GM23338 (cell line): ENCODE results near the gene CTNND2. TPM values are rescaled to one million over a fixed set of nuclear protein-coding genes. Genes with fewer than 3 reads are reported as not detected.

Experiments
- ATAC-seq: fragments of 200-7000 bp; cut with Tn5 transposase; 3 replicates; pipeline ENCODE4 v1.9.1; 2020
- DNase-seq: peaks from one replicate; pipeline ENCODE4 v3.0.0-alpha.2; 2015; ENCODE audit warnings: low spot score
- H2AFZ ChIP-seq: fragments of 200-600 bp; sonication (generic); 2 replicates; pipeline ENCODE4 v1.8.0; 2016; ENCODE audit warnings: antibody characterized with exemption, mild to moderate bottlenecking, moderate library complexity
- H3F3A ChIP-seq: fragments of 200-600 bp; sonication (generic); replicated peaks from 2 replicates; pipeline ENCODE4 v1.8.0; 2017; ENCODE audit warnings: antibody characterized with exemption, mixed run types, low read depth
- H3K27ac ChIP-seq: fragments of 200-600 bp; sonication (generic); 2 replicates; pipeline ENCODE4 v1.6.1; 2016; ENCODE audit warnings: low read depth
- H3K27me3 ChIP-seq: fragments of 200-600 bp; sonication (generic); 2 replicates; pipeline ENCODE4 v1.8.0; 2016; ENCODE audit warnings: mild to moderate bottlenecking, mixed run types, moderate library complexity; ENCODE audit not compliant: insufficient read depth
- H3K36me3 ChIP-seq: fragments of 200-600 bp; sonication (generic); 2 replicates; pipeline ENCODE4 v1.8.0; 2016; ENCODE audit warnings: mild to moderate bottlenecking; ENCODE audit not compliant: insufficient read depth
- H3K4me1 ChIP-seq: fragments of 200-600 bp; sonication (generic); 2 replicates; pipeline ENCODE4 v1.8.0; 2016; ENCODE audit warnings: mild to moderate bottlenecking, moderate library complexity; ENCODE audit not compliant: insufficient read depth
- H3K4me2 ChIP-seq: fragments of 200-600 bp; sonication (generic); 2 replicates; pipeline ENCODE4 v1.7.1; 2017; ENCODE audit warnings: mixed run types
- H3K4me3 ChIP-seq: fragments of 200-600 bp; sonication (generic); 2 replicates; pipeline ENCODE4 v1.6.1; 2016; ENCODE audit warnings: mixed run types
- H3K79me2 ChIP-seq: fragments of 200-600 bp; sonication (generic); replicated peaks from 2 replicates; pipeline ENCODE4 v1.8.0; 2017; ENCODE audit warnings: mild to moderate bottlenecking; ENCODE audit not compliant: insufficient read depth
- H3K9me2 ChIP-seq: fragments of 200-600 bp; sonication (generic); 2 replicates; pipeline ENCODE4 v1.8.0; 2017; ENCODE audit not compliant: insufficient read depth
- H4K20me1 ChIP-seq: fragments of 200-600 bp; sonication (generic); replicated peaks from 2 replicates; pipeline ENCODE4 v1.8.0; 2017; ENCODE audit warnings: mild to moderate bottlenecking; ENCODE audit not compliant: insufficient read depth
- H3K27ac Mint-ChIP-seq: 2 replicates; pipeline ENCODE4 v1.8.0; 2020; ENCODE audit warnings: inconsistent platforms, mild to moderate bottlenecking, moderate library complexity, mixed read lengths
- H3K27me3 Mint-ChIP-seq: 3 replicates; pipeline ENCODE4 v1.8.0; 2022; ENCODE audit warnings: low read depth, mild to moderate bottlenecking, moderate library complexity, mixed read lengths, inconsistent platforms; ENCODE audit not compliant: insufficient read depth, poor library complexity
- H3K36me3 Mint-ChIP-seq: 3 replicates; pipeline ENCODE4 v1.8.0; 2021; ENCODE audit warnings: low read depth, mild to moderate bottlenecking, inconsistent platforms, moderate library complexity, mixed read lengths
- H3K4me1 Mint-ChIP-seq: 3 replicates; pipeline ENCODE4 v1.8.0; 2020; ENCODE audit warnings: mild to moderate bottlenecking, inconsistent platforms, mixed read lengths
- H3K4me3 Mint-ChIP-seq: 3 replicates; pipeline ENCODE4 v1.8.0; 2021; ENCODE audit warnings: moderate library complexity, mild to moderate bottlenecking, inconsistent platforms, mixed read lengths
- H3K9me3 Mint-ChIP-seq: 3 replicates; pipeline ENCODE4 v1.8.0; 2020; ENCODE audit warnings: moderate library complexity, mild to moderate bottlenecking, inconsistent platforms, mixed read lengths
- CREB1 ChIP-seq: fragments of 250-450 bp; sonication (Bioruptor Pico); IDR thresholded peaks from 2 replicates; pipeline ENCODE4 v1.5.0; 2020; ENCODE audit warnings: low read depth, mild to moderate bottlenecking, moderate library complexity
- EZH2 ChIP-seq: fragments of 200-600 bp; sonication (generic); IDR thresholded peaks from one replicate; pipeline ENCODE4 v1.8.0; 2017; ENCODE audit warnings: antibody characterized with exemption, mild to moderate bottlenecking, low read depth; ENCODE audit not compliant: unreplicated experiment
- NANOG ChIP-seq: IDR thresholded peaks from 2 replicates; pipeline ENCODE4 v1.6.1; 2016; ENCODE audit warnings: antibody characterized with exemption, borderline replicate concordance
- POLR2AphosphoS5 ChIP-seq: IDR thresholded peaks from 2 replicates; pipeline ENCODE4 v1.6.1; 2016; ENCODE audit warnings: antibody characterized with exemption, low read depth
- STAT1 ChIP-seq: IDR thresholded peaks from one replicate; pipeline ENCODE4 v1.6.1; 2016; ENCODE audit warnings: antibody characterized with exemption; ENCODE audit not compliant: unreplicated experiment
- ZNF114 ChIP-seq: fragments of 250-450 bp; sonication (Bioruptor Pico); IDR thresholded peaks from 2 replicates; pipeline ENCODE4 v1.5.0; 2020; ENCODE audit warnings: mild to moderate bottlenecking, moderate library complexity
- polyA plus RNA-seq: library from polyadenylated mRNA; unstranded; fragments of >200 nt; fragmentation: Nextera tagmentation; extraction: Ambion mirVana; gene quantifications from 2 replicates; pipeline ENCODE4 v1.2.1, GENCODE V29; 2016
- total RNA-seq: library from RNA; depleted of rRNA; stranded (reverse); fragments of >200 nt; shearing (Covaris generic); gene quantifications from 2 replicates; pipeline ENCODE4 v1.2.3, GENCODE V29; 2014
- TF ChIP-seq, protein P1 (sequence below): IDR thresholded peaks from one replicate; pipeline ENCODE4 v1.6.1; 2018; ENCODE audit warnings: antibody characterized with exemption; ENCODE audit not compliant: unreplicated experiment
- TF ChIP-seq, protein P2 (sequence below): fragments of 250-450 bp; sonication (Bioruptor Pico); IDR thresholded peaks from 2 replicates; pipeline ENCODE4 v1.5.0; 2020; ENCODE audit warnings: mild to moderate bottlenecking, moderate library complexity
- TF ChIP-seq, protein P3 (sequence below): IDR thresholded peaks from 2 replicates; pipeline ENCODE4 v1.6.1; 2016; ENCODE audit warnings: antibody characterized with exemption

CTNND2 gene
- total and polyA plus RNA-seq, 2 experiments from 2014 or later, result 5.1 to 7.0 TPM

DNA sequence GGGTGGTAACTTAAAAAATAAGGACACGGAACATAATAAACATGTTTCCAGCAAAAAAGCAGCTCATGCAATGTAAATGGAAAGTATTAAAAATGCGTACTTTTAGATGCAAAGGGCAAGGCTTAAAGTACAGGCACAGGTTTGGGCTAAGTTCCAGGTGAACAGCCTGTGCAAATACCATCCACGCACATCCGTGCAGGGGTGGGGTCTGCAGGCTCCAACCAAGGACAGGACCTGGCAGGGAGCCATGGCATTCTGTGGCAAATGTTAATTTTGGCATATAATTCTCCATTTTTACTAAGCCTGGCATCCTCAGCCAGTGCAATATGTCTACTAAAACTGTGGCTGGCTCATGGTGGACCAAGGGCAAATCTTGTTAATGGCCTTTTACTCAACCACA is 777.4 kb downstream of the CTNND2 start:
- Mint-ChIP-seq H3K9me3 (no peaks in the 10 kb centered on the region), H3K4me3 (no peak overlapping the region), H3K36me3 (no peaks in the 10 kb centered on the region), H3K27ac (no peak overlapping the region), H3K4me1 (no peaks in the 10 kb centered on the region; the same call in 1 of the 3 replicates), H3K27me3 (peaks cover 2% of the 10 kb centered on the region)
- no peak for DNase-seq
- no peaks in the 10 kb centered on the region for H3K27me3 ChIP-seq
- no peaks in the 10 kb centered on the region for H3K4me1 ChIP-seq
- H3K9me2 ChIP-seq, result no peaks in the 10 kb centered on the region
- ATAC-seq, result no peak
- H3K4me2 ChIP-seq, result no peak overlapping the region
- H3F3A ChIP-seq, result no peaks in the 10 kb centered on the region
- H3K4me3 ChIP-seq, result no peak overlapping the region
- H4K20me1 ChIP-seq, result no peaks in the 10 kb centered on the region
- no peak overlapping the region for H3K27ac ChIP-seq
- no peak overlapping the region for H2AFZ ChIP-seq
- TF ChIP-seq EZH2, result no peak
- TF ChIP-seq NANOG, result no peak
- TF ChIP-seq CREB1 (CRISPR knock-in tag), result no peak
- TF ChIP-seq ZNF114 (CRISPR knock-in tag), result no peak
- TF ChIP-seq, protein P1, sequence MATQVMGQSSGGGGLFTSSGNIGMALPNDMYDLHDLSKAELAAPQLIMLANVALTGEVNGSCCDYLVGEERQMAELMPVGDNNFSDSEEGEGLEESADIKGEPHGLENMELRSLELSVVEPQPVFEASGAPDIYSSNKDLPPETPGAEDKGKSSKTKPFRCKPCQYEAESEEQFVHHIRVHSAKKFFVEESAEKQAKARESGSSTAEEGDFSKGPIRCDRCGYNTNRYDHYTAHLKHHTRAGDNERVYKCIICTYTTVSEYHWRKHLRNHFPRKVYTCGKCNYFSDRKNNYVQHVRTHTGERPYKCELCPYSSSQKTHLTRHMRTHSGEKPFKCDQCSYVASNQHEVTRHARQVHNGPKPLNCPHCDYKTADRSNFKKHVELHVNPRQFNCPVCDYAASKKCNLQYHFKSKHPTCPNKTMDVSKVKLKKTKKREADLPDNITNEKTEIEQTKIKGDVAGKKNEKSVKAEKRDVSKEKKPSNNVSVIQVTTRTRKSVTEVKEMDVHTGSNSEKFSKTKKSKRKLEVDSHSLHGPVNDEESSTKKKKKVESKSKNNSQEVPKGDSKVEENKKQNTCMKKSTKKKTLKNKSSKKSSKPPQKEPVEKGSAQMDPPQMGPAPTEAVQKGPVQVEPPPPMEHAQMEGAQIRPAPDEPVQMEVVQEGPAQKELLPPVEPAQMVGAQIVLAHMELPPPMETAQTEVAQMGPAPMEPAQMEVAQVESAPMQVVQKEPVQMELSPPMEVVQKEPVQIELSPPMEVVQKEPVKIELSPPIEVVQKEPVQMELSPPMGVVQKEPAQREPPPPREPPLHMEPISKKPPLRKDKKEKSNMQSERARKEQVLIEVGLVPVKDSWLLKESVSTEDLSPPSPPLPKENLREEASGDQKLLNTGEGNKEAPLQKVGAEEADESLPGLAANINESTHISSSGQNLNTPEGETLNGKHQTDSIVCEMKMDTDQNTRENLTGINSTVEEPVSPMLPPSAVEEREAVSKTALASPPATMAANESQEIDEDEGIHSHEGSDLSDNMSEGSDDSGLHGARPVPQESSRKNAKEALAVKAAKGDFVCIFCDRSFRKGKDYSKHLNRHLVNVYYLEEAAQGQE, result no peak
- TF ChIP-seq, protein P2, sequence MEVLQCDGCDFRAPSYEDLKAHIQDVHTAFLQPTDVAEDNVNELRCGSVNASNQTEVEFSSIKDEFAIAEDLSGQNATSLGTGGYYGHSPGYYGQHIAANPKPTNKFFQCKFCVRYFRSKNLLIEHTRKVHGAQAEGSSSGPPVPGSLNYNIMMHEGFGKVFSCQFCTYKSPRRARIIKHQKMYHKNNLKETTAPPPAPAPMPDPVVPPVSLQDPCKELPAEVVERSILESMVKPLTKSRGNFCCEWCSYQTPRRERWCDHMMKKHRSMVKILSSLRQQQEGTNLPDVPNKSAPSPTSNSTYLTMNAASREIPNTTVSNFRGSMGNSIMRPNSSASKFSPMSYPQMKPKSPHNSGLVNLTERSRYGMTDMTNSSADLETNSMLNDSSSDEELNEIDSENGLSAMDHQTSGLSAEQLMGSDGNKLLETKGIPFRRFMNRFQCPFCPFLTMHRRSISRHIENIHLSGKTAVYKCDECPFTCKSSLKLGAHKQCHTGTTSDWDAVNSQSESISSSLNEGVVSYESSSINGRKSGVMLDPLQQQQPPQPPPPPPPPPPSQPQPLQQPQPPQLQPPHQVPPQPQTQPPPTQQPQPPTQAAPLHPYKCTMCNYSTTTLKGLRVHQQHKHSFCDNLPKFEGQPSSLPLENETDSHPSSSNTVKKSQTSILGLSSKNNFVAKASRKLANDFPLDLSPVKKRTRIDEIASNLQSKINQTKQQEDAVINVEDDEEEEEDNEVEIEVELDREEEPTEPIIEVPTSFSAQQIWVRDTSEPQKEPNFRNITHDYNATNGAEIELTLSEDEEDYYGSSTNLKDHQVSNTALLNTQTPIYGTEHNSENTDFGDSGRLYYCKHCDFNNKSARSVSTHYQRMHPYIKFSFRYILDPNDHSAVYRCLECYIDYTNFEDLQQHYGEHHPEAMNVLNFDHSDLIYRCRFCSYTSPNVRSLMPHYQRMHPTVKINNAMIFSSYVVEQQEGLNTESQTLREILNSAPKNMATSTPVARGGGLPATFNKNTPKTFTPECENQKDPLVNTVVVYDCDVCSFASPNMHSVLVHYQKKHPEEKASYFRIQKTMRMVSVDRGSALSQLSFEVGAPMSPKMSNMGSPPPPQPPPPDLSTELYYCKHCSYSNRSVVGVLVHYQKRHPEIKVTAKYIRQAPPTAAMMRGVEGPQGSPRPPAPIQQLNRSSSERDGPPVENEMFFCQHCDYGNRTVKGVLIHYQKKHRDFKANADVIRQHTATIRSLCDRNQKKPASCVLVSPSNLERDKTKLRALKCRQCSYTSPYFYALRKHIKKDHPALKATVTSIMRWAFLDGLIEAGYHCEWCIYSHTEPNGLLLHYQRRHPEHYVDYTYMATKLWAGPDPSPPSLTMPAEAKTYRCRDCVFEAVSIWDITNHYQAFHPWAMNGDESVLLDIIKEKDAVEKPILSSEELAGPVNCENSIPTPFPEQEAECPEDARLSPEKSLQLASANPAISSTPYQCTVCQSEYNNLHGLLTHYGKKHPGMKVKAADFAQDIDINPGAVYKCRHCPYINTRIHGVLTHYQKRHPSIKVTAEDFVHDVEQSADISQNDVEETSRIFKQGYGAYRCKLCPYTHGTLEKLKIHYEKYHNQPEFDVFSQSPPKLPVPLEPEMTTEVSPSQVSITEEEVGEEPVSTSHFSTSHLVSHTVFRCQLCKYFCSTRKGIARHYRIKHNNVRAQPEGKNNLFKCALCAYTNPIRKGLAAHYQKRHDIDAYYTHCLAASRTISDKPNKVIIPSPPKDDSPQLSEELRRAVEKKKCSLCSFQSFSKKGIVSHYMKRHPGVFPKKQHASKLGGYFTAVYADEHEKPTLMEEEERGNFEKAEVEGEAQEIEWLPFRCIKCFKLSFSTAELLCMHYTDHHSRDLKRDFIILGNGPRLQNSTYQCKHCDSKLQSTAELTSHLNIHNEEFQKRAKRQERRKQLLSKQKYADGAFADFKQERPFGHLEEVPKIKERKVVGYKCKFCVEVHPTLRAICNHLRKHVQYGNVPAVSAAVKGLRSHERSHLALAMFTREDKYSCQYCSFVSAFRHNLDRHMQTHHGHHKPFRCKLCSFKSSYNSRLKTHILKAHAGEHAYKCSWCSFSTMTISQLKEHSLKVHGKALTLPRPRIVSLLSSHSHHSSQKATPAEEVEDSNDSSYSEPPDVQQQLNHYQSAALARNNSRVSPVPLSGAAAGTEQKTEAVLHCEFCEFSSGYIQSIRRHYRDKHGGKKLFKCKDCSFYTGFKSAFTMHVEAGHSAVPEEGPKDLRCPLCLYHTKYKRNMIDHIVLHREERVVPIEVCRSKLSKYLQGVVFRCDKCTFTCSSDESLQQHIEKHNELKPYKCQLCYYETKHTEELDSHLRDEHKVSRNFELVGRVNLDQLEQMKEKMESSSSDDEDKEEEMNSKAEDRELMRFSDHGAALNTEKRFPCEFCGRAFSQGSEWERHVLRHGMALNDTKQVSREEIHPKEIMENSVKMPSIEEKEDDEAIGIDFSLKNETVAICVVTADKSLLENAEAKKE (CRISPR knock-in tag), result no peak
- TF ChIP-seq POLR2AphosphoS5, result no peak
- no peak for TF ChIP-seq STAT1
- TF ChIP-seq, protein P3, sequence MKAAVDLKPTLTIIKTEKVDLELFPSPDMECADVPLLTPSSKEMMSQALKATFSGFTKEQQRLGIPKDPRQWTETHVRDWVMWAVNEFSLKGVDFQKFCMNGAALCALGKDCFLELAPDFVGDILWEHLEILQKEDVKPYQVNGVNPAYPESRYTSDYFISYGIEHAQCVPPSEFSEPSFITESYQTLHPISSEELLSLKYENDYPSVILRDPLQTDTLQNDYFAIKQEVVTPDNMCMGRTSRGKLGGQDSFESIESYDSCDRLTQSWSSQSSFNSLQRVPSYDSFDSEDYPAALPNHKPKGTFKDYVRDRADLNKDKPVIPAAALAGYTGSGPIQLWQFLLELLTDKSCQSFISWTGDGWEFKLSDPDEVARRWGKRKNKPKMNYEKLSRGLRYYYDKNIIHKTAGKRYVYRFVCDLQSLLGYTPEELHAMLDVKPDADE, result no peak
- no peaks in the 10 kb centered on the region for H3K79me2 ChIP-seq
- no peaks in the 10 kb centered on the region for H3K36me3 ChIP-seq
